H1 (cell line): ENCODE data around the gene MEFV. TPM values are rescaled to one million over a fixed set of nuclear protein-coding genes. Genes with fewer than 3 reads are reported as not detected.

Experiments
- CTCF ChIA-PET: fragments of 300-600 bp; sonication (Branson Sonifier 250); formaldehyde crosslinking; loops from one replicate; lab custom pipeline; 2021; ENCODE audit not compliant: partially characterized antibody; lab: Charles Lee
- POLR2A ChIA-PET: fragments of 300-600 bp; sonication (Branson Sonifier 250); formaldehyde crosslinking; loops from one replicate; lab custom pipeline; 2021; ENCODE audit warnings: inconsistent platforms; ENCODE audit not compliant: partially characterized antibody; lab: Charles Lee
- DNase-seq, 2 experiments: peaks; one replicate each; pipeline versions ENCODE4 v3.0.0 to v3.0.0-alpha.2; 2010 to 2022; ENCODE audit warnings: low spot score in 2 of 2, low read depth in 1 of 2, mixed read lengths in 1 of 2
- FAIRE-seq: peaks from 2 replicates; lab custom pipeline; 2011; peaks lifted over from hg19 to GRCh38; lab: Jason Lieb, UNC
- H2AFZ ChIP-seq: 2 replicates; pipeline ENCODE4 v1.8.1; 2012; ENCODE audit warnings: low read length, inconsistent platforms
- H2AK5ac ChIP-seq: 2 replicates; pipeline ENCODE4 v1.6.1; 2013; ENCODE audit warnings: low read depth, low read length
- H2BK120ac ChIP-seq: replicated peaks from 2 replicates; pipeline ENCODE3; 2013; ENCODE audit warnings: low read depth, low read length, inconsistent platforms
- H2BK12ac ChIP-seq: 2 replicates; pipeline ENCODE4 v1.6.1; 2013; ENCODE audit warnings: low read depth, low read length
- H2BK15ac ChIP-seq: 2 replicates; pipeline ENCODE4 v1.6.1; 2013; ENCODE audit warnings: low read length
- H2BK20ac ChIP-seq: 2 replicates; pipeline ENCODE4 v1.6.1; 2013; ENCODE audit warnings: low read length
- H2BK5ac ChIP-seq: 2 replicates; pipeline ENCODE4 v1.6.1; 2013; ENCODE audit warnings: low read depth, low read length
- H3K14ac ChIP-seq: 2 replicates; pipeline ENCODE4 v1.6.1; 2013; ENCODE audit warnings: inconsistent platforms; ENCODE audit not compliant: insufficient read length
- H3K18ac ChIP-seq: 2 replicates; pipeline ENCODE4 v1.6.1; 2013; ENCODE audit warnings: low read length; ENCODE audit errors: extremely low read depth
- H3K23ac ChIP-seq: 2 replicates; pipeline ENCODE4 v1.6.1; 2013; ENCODE audit warnings: inconsistent platforms; ENCODE audit not compliant: insufficient read length
- H3K23me2 ChIP-seq: 2 replicates; pipeline ENCODE4 v1.6.1; 2013; ENCODE audit warnings: low read depth, low read length
- H3K27ac ChIP-seq: 2 replicates; pipeline ENCODE4 v1.6.1; 2011; ENCODE audit warnings: low read depth, low read length, inconsistent platforms
- H3K27me3 ChIP-seq, 4 experiments: replicated peaks in 1 of 4; 1 replicate in 1 of 4; 2 replicates in 3 of 4; pipeline versions ENCODE4 v1.6.1 to v1.8.1; 2011 to 2013; ENCODE audit warnings: low read length in 3 of 4, mild to moderate bottlenecking in 3 of 4, inconsistent platforms in 2 of 4, mixed read lengths in 2 of 4, moderate library complexity in 1 of 4; ENCODE audit not compliant: control insufficient read depth in 3 of 4, insufficient read depth in 3 of 4; ENCODE audit errors: extremely low read depth in 1 of 4
- H3K36me3 ChIP-seq, 4 experiments: 2 replicates each; pipeline versions ENCODE4 v1.6.1 to v1.8.1; 2011 to 2013; ENCODE audit warnings: mild to moderate bottlenecking in 4 of 4, low read length in 3 of 4, moderate library complexity in 2 of 4, control low read depth in 1 of 4, inconsistent platforms in 1 of 4; ENCODE audit not compliant: insufficient read depth in 4 of 4, control insufficient read depth in 2 of 4
- H3K4ac ChIP-seq: replicated peaks from 2 replicates; pipeline ENCODE3; 2013; ENCODE audit warnings: low read length, low read depth, mixed read lengths, inconsistent platforms; ENCODE audit not compliant: insufficient read length
- H3K4me1 ChIP-seq, 4 experiments: replicated peaks in 1 of 4; 1 replicate in 1 of 4; 2 replicates in 3 of 4; pipeline versions ENCODE4 v1.6.1 to v1.8.1; 2011 to 2013; ENCODE audit warnings: low read length in 3 of 4, inconsistent platforms in 2 of 4, mixed read lengths in 1 of 4; ENCODE audit not compliant: insufficient read depth in 4 of 4, control insufficient read depth in 3 of 4
- H3K4me2 ChIP-seq, 2 experiments: 2 replicates each; pipeline versions ENCODE4 v1.6.1 to v1.8.1; 2011 to 2013; ENCODE audit warnings: low read depth in 2 of 2, low read length in 2 of 2, control low read depth in 1 of 2, inconsistent platforms in 1 of 2, mild to moderate bottlenecking in 1 of 2; ENCODE audit not compliant: insufficient read depth in 1 of 2
- H3K4me3 ChIP-seq, 4 experiments: fragments of 200-600, 300-600 bp in 1 of 4; sonication (generic), shearing (Covaris generic), sonication (Bioruptor Twin) in 1 of 4; 2 replicates each; pipeline versions ENCODE4 v1.5.1 to v1.8.1; 2011 to 2016; ENCODE audit warnings: low read length in 4 of 4, low read depth in 3 of 4, control low read depth in 2 of 4, inconsistent platforms in 2 of 4, mild to moderate bottlenecking in 2 of 4, mixed read lengths in 1 of 4, moderate library complexity in 1 of 4; ENCODE audit not compliant: insufficient read depth in 2 of 4; ENCODE audit errors: extremely low read depth in 1 of 4
- H3K56ac ChIP-seq: replicated peaks from 2 replicates; pipeline ENCODE3; 2013; ENCODE audit warnings: low read depth, mild to moderate bottlenecking, mixed read lengths, low read length, inconsistent platforms; ENCODE audit not compliant: insufficient read length
- H3K79me1 ChIP-seq: 2 replicates; pipeline ENCODE4 v1.6.1; 2013; ENCODE audit warnings: low read depth, low read length, control low read depth
- H3K79me2 ChIP-seq, 2 experiments: 2 replicates each; pipeline versions ENCODE4 v1.6.1 to v1.8.1; 2012 to 2013; ENCODE audit warnings: low read length in 2 of 2, mild to moderate bottlenecking in 2 of 2, inconsistent platforms in 1 of 2; ENCODE audit not compliant: insufficient read depth in 2 of 2, control insufficient read depth in 1 of 2
- H3K9ac ChIP-seq, 4 experiments: replicated peaks in 1 of 4; 1 replicate in 1 of 4; 2 replicates in 3 of 4; pipeline versions ENCODE4 v1.6.1 to v1.8.1; 2011 to 2013; ENCODE audit warnings: low read depth in 3 of 4, low read length in 3 of 4, control low read depth in 2 of 4, mild to moderate bottlenecking in 2 of 4, moderate library complexity in 2 of 4, inconsistent platforms in 1 of 4; ENCODE audit errors: extremely low read depth in 1 of 4
- H3K9me3 ChIP-seq, 2 experiments: 2 replicates each; pipeline versions ENCODE4 v1.6.1 to v1.8.1; 2012 to 2013; ENCODE audit warnings: mild to moderate bottlenecking in 2 of 2, moderate library complexity in 2 of 2, control low read depth in 1 of 2, inconsistent platforms in 1 of 2, low read depth in 1 of 2, low read length in 1 of 2, mixed read lengths in 1 of 2; ENCODE audit not compliant: insufficient read depth in 2 of 2
- H4K20me1 ChIP-seq, 2 experiments: replicated peaks in 1 of 2; 2 replicates each; pipeline versions ENCODE3 to v1.8.1; 2011 to 2013; ENCODE audit warnings: inconsistent platforms in 2 of 2, low read length in 2 of 2, mild to moderate bottlenecking in 1 of 2; ENCODE audit not compliant: insufficient read depth in 2 of 2, control insufficient read depth in 1 of 2
- H4K5ac ChIP-seq: 2 replicates; pipeline ENCODE4 v1.6.1; 2013; ENCODE audit warnings: low read length, low read depth, mixed read lengths, inconsistent platforms; ENCODE audit not compliant: insufficient read length
- H4K8ac ChIP-seq: 2 replicates; pipeline ENCODE4 v1.8.0; 2013; ENCODE audit warnings: mild to moderate bottlenecking, moderate library complexity, low read length, inconsistent platforms; ENCODE audit not compliant: insufficient read depth; ENCODE audit errors: extremely low read depth
- H4K91ac ChIP-seq: replicated peaks from 2 replicates; pipeline ENCODE3; 2013; ENCODE audit warnings: low read length, mixed read lengths, inconsistent platforms; ENCODE audit not compliant: insufficient read length
- BCL11A ChIP-seq, 2 experiments: IDR thresholded peaks; one replicate each; pipeline ENCODE4 v1.6.1; 2011; ENCODE audit warnings: low read depth in 2 of 2, low read length in 2 of 2, mild to moderate bottlenecking in 2 of 2
- CEBPB ChIP-seq: IDR thresholded peaks from 2 replicates; pipeline ENCODE4 v1.6.1; 2012; ENCODE audit warnings: low read depth, low read length
- EGR1 ChIP-seq: IDR thresholded peaks from 2 replicates; pipeline ENCODE4 v1.6.1; 2011; ENCODE audit warnings: low read depth, low read length, borderline replicate concordance
- GABPA ChIP-seq: IDR thresholded peaks from 2 replicates; pipeline ENCODE4 v1.6.1; 2011; ENCODE audit warnings: mild to moderate bottlenecking, low read length, moderate library complexity, borderline replicate concordance; ENCODE audit not compliant: insufficient read depth
- JUND ChIP-seq: IDR thresholded peaks from 2 replicates; pipeline ENCODE4 v1.6.1; 2011; ENCODE audit warnings: mild to moderate bottlenecking, improper control_type of control experiment, low read length
- KDM5A ChIP-seq: fragments of 200-600 bp; IDR thresholded peaks from 2 replicates; pipeline ENCODE4 v1.7.1; 2012; ENCODE audit warnings: mild to moderate bottlenecking, low read length, inconsistent platforms, mixed read lengths
- PHF8 ChIP-seq: fragments of 200-600 bp; sonication (generic); conservative IDR thresholded peaks from 2 replicates; pipeline ENCODE4 v1.7.1; 2012; ENCODE audit warnings: low read depth, mild to moderate bottlenecking, inconsistent platforms, low read length, moderate library complexity
- POLR2A ChIP-seq, 2 experiments: IDR thresholded peaks; 1 replicate in 1 of 2; 2 replicates in 1 of 2; pipeline ENCODE4 v1.6.1; 2011; ENCODE audit warnings: low read depth in 2 of 2, low read length in 2 of 2, mild to moderate bottlenecking in 2 of 2; ENCODE audit errors: control extremely low read depth in 1 of 2
- RFX5 ChIP-seq: IDR thresholded peaks from 2 replicates; pipeline ENCODE4 v1.6.1; 2011; ENCODE audit warnings: low read depth, low read length, improper control_type of control experiment, borderline replicate concordance
- SP4 ChIP-seq: IDR thresholded peaks from 2 replicates; pipeline ENCODE4 v1.6.1; 2012; ENCODE audit warnings: low read length, inconsistent platforms
- SUZ12 ChIP-seq: fragments of 200-600 bp; sonication (generic); IDR thresholded peaks from 2 replicates; pipeline ENCODE4 v1.6.1; 2012; ENCODE audit warnings: mild to moderate bottlenecking, inconsistent platforms, low read length, moderate library complexity, mixed read lengths
- WGBS, 2 experiments: shearing (Covaris generic) in 1 of 2; methylation state at CpG; one replicate each; pipeline versions ENCODE4 v1.1.6 to v1.1.7; 2013 to 2015; ENCODE audit warnings: low lambda C conversion rate in 2 of 2, mixed read lengths in 2 of 2, inconsistent platforms in 1 of 2, low coverage in 1 of 2, missing lambda C conversion rate in 1 of 2; ENCODE audit not compliant: insufficient replicate concordance in 2 of 2, insufficient coverage in 1 of 2, insufficient read length in 1 of 2; ENCODE audit errors: extremely low coverage in 1 of 2, missing lambda C conversion rate in 1 of 2; 5-methylcytosine and 5-hydroxymethylcytosine counted together
- polyA plus RNA-seq, 7 experiments: library from polyadenylated mRNA; depleted of rRNA in 3 of 7; stranded (reverse) in 5 of 7; unstranded in 2 of 7; fragments of >200 nt in 5 of 7; fragments of 200-250 nt in 2 of 7; gene quantifications; 1 replicate in 5 of 7; 2 replicates in 1 of 7; 4 replicates in 1 of 7; pipeline versions ENCODE4 v1.2.1 to v1.2.3, GENCODE V29; 2011 to 2013; ENCODE audit warnings: missing spikeins in 2 of 7, mixed read lengths in 2 of 7
- total RNA-seq: library from RNA; stranded (reverse); fragmentation: NEBNext Ultra II Directional; extraction: Animal tissue kit (Norgen Biotek cat#: 25700); gene quantifications from 2 replicates; pipeline ENCODE4 v1.2.1, GENCODE V29; 2021
- TF ChIP-seq, protein P1 (sequence below), 3 experiments: IDR thresholded peaks; 1 replicate in 2 of 3; 2 replicates in 1 of 3; pipeline versions ENCODE4 v1.5.1 to v1.6.1; 2011; ENCODE audit warnings: low read length in 3 of 3, mild to moderate bottlenecking in 3 of 3, inconsistent platforms in 2 of 3, low read depth in 1 of 3, moderate library complexity in 1 of 3; ENCODE audit not compliant: insufficient read depth in 1 of 3; ENCODE audit errors: control extremely low read depth in 1 of 3

Gene MEFV
- total and polyA plus RNA-seq, 2 of the 8 experiments (the other 6 are each of a cell fraction or from before 2014, with no cell fraction given): 0.03 TPM; not detected in 1

- no peaks in the 10 kb centered on the region for H4K20me1 ChIP-seq
- no peak overlapping the region for H3K9ac ChIP-seq
- peaks cover 32 to 33% of the 10 kb centered on the region in 2 experiments for H3K9me3 ChIP-seq
- no peaks in the 10 kb centered on the region for H3K4me1 ChIP-seq
- H2BK120ac ChIP-seq: no peak overlapping the region
- H2AK5ac ChIP-seq: no peak overlapping the region
- H3K23me2 ChIP-seq: no peaks in the 10 kb centered on the region
- H4K91ac ChIP-seq: no peak overlapping the region
- no peak overlapping the region for H4K5ac ChIP-seq
- H3K4me2 ChIP-seq: no peak overlapping the region
- H3K79me1 ChIP-seq: no peaks in the 10 kb centered on the region
- no peak overlapping the region for H3K4me3 ChIP-seq
- no peak overlapping the region for H3K23ac ChIP-seq
- H3K18ac ChIP-seq: no peak overlapping the region
- H2BK5ac ChIP-seq: no peak overlapping the region
- DNase-seq (no peak), FAIRE-seq (no peak)
- H3K79me2 ChIP-seq: no peaks in the 10 kb centered on the region
- no peak overlapping the region for H3K27ac ChIP-seq
- POLR2A ChIA-PET: interaction anchor here (1.1 kb wide), 1 partner anchor 207 kb away, joined by 5 read pairs; no protein-coding TSS in a partner anchor
- H4K8ac ChIP-seq: no peak overlapping the region; the same call in 1 of the 2 replicates
- no peak overlapping the region for H3K4ac ChIP-seq
- H2BK12ac ChIP-seq: no peak overlapping the region
- no peak overlapping the region for H2AFZ ChIP-seq
- H2BK20ac ChIP-seq: no peak overlapping the region
- H3K27me3 ChIP-seq: no peaks in the 10 kb centered on the region
- H3K14ac ChIP-seq: no peak overlapping the region
- WGBS, 2 experiments: 100% methylated on average over 1 of the region's 1 CpG; no CpG with 5 or more reads in 1 of the 2 experiments
- no peak overlapping the region for H2BK15ac ChIP-seq
- no peak overlapping the region for H3K56ac ChIP-seq
- no peaks in the 10 kb centered on the region for H3K36me3 ChIP-seq
- CTCF ChIA-PET: interaction anchor here (0.5 to 1.5 kb wide), 3 partner anchors 9 to 145 kb away, joined by 3 read pairs; no protein-coding TSS in a partner anchor
- no peak for TF ChIP-seq BCL11A (IDR thresholded peaks at IDR 0.05; ENCODE audit: low read depth in 2 of 2, low read length in 2 of 2)
- no peak for TF ChIP-seq CEBPB
- TF ChIP-seq, protein P1, sequence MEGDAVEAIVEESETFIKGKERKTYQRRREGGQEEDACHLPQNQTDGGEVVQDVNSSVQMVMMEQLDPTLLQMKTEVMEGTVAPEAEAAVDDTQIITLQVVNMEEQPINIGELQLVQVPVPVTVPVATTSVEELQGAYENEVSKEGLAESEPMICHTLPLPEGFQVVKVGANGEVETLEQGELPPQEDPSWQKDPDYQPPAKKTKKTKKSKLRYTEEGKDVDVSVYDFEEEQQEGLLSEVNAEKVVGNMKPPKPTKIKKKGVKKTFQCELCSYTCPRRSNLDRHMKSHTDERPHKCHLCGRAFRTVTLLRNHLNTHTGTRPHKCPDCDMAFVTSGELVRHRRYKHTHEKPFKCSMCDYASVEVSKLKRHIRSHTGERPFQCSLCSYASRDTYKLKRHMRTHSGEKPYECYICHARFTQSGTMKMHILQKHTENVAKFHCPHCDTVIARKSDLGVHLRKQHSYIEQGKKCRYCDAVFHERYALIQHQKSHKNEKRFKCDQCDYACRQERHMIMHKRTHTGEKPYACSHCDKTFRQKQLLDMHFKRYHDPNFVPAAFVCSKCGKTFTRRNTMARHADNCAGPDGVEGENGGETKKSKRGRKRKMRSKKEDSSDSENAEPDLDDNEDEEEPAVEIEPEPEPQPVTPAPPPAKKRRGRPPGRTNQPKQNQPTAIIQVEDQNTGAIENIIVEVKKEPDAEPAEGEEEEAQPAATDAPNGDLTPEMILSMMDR (IDR thresholded peaks at IDR 0.05; ENCODE audit: control extremely low read depth in 1 of 3, insufficient read depth in 1 of 3, low read depth in 1 of 3, low read length in 3 of 3): no peak
- no peak for TF ChIP-seq PHF8
- TF ChIP-seq SP4: no peak
- TF ChIP-seq EGR1: no peak
- TF ChIP-seq RFX5: no peak
- no peak for TF ChIP-seq POLR2A (IDR thresholded peaks at IDR 0.05; ENCODE audit: control extremely low read depth in 1 of 2, low read depth in 2 of 2, low read length in 2 of 2)
- no peak for TF ChIP-seq GABPA
- TF ChIP-seq JUND: no peak
- no peak for TF ChIP-seq KDM5A
- TF ChIP-seq SUZ12: no peak
Observed at GRCh38 chr16:3249020-3249419, 7.4 kb downstream of the MEFV start.
